A549 (cell line): ENCODE measurements around the gene NT5C. TPM values are rescaled to one million over a fixed set of nuclear protein-coding genes. Genes with fewer than 3 reads are reported as not detected.

Experiments
- ATAC-seq, 2 experiments: fragments of 200-7000 bp in 1 of 2; fragments of >200 bp in 1 of 2; cut with Nextera tagmentation in 1 of 2; cut with Tn5 transposase in 1 of 2; 3 replicates each; pipeline versions ENCODE4 v1.8.0 to v1.9.1; 2018 to 2020; ENCODE audit warnings: mild to moderate bottlenecking in 1 of 2, moderate library complexity in 1 of 2
- CTCF ChIA-PET: fragments of 300-600 bp; sonication (Branson Sonifier 250); formaldehyde crosslinking; extraction: SDS; loops from one replicate; lab custom pipeline; 2021; ENCODE audit warnings: antibody characterized with exemption, inconsistent platforms; lab: Yijun Ruan, JAX
- POLR2A ChIA-PET: fragments of 350-600 bp; formaldehyde crosslinking; extraction: SDS; loops from one replicate; lab custom pipeline; 2021; ENCODE audit warnings: antibody characterized with exemption, inconsistent platforms; lab: Yijun Ruan, JAX
- DNase-seq, 2 experiments: peaks; one replicate each; pipeline versions ENCODE4 v3.0.0 to v3.0.0-alpha.2; 2011 to 2016; ENCODE audit warnings: low read depth in 1 of 2, low spot score in 1 of 2
- FAIRE-seq: peaks from 2 replicates; lab custom pipeline; 2011; peaks lifted over from hg19 to GRCh38; lab: Jason Lieb, UNC
- H3K27ac ChIP-seq, 2 experiments: fragments of >200 bp; sonication (Bioruptor Twin); formaldehyde crosslinking; 3 replicates each; pipeline ENCODE4 v1.5.1; 2016 to 2017
- H3K4me1 ChIP-seq: fragments of >200 bp; sonication (Bioruptor Twin); formaldehyde crosslinking; 3 replicates; pipeline ENCODE4 v1.6.1; 2016
- H3K4me2 ChIP-seq: fragments of >200 bp; sonication (Bioruptor Twin); formaldehyde crosslinking; 3 replicates; pipeline ENCODE4 v1.6.1; 2016
- H3K4me3 ChIP-seq: fragments of >200 bp; sonication (Bioruptor Twin); formaldehyde crosslinking; 3 replicates; pipeline ENCODE4 v1.5.1; 2016
- H3K9me3 ChIP-seq: fragments of >200 bp; sonication (Bioruptor Twin); formaldehyde crosslinking; 3 replicates; pipeline ENCODE4 v1.6.1; 2016
- BHLHE40 ChIP-seq: IDR thresholded peaks from 2 replicates; pipeline ENCODE4 v1.6.1; 2012; ENCODE audit warnings: low read depth, low read length, inconsistent platforms
- CHD2 ChIP-seq: fragments of 150-350 bp; IDR thresholded peaks from 2 replicates; pipeline ENCODE4 v1.6.1; 2014; ENCODE audit warnings: low read length; ENCODE audit not compliant: partially characterized antibody
- CHD4 ChIP-seq: fragments of 200-600 bp; sonication (generic); IDR thresholded peaks from 2 replicates; pipeline ENCODE4 v1.6.1; 2016; ENCODE audit warnings: antibody characterized with exemption, mild to moderate bottlenecking, borderline replicate concordance
- EHF ChIP-seq: fragments of 250-450 bp; sonication (Bioruptor Pico); IDR thresholded peaks from 2 replicates; pipeline ENCODE4 v1.5.0; 2020; ENCODE audit warnings: mild to moderate bottlenecking
- EHMT2 ChIP-seq: fragments of 200-600 bp; sonication (generic); IDR thresholded peaks from 2 replicates; pipeline ENCODE4 v1.6.1; 2016; ENCODE audit warnings: antibody characterized with exemption, low read depth, mild to moderate bottlenecking, moderate library complexity
- HOXB13 ChIP-seq: fragments of 250-450 bp; sonication (Bioruptor Pico); IDR thresholded peaks from 2 replicates; pipeline ENCODE4 v1.5.0; 2020; ENCODE audit warnings: low read depth, mild to moderate bottlenecking, moderate library complexity
- KDM5A ChIP-seq: fragments of 200-600 bp; sonication (generic); IDR thresholded peaks from 2 replicates; pipeline ENCODE4 v1.6.1; 2016; ENCODE audit warnings: antibody characterized with exemption, mild to moderate bottlenecking
- MAFK ChIP-seq: fragments of 450-650 bp; IDR thresholded peaks from 2 replicates; pipeline ENCODE4 v1.6.1; 2014; ENCODE audit not compliant: partially characterized antibody
- PHF8 ChIP-seq: fragments of 200-600 bp; sonication (generic); IDR thresholded peaks from 2 replicates; pipeline ENCODE4 v1.6.1; 2016; ENCODE audit warnings: low read depth, mild to moderate bottlenecking, antibody characterized with exemption, moderate library complexity, borderline replicate concordance
- POLR2A ChIP-seq: IDR thresholded peaks from 2 replicates; pipeline ENCODE4 v1.6.1; 2012; ENCODE audit warnings: mild to moderate bottlenecking, low read length
- POLR2AphosphoS2 ChIP-seq: conservative IDR thresholded peaks from 2 replicates; pipeline ENCODE4 v1.6.1; 2012; ENCODE audit warnings: low read length, improper control_type of control experiment, inconsistent platforms
- RAD21 ChIP-seq, 2 experiments: fragments of >200 bp in 1 of 2; sonication (Bioruptor Twin) in 1 of 2; formaldehyde crosslinking in 1 of 2; IDR thresholded peaks in 1 of 2; conservative IDR thresholded peaks in 1 of 2; 2 replicates in 1 of 2; 3 replicates in 1 of 2; pipeline ENCODE4 v1.6.1; 2012 to 2018; ENCODE audit warnings: inconsistent platforms in 1 of 2
- RCOR1 ChIP-seq: fragments of 150-350 bp; IDR thresholded peaks from 2 replicates; pipeline ENCODE4 v1.6.1; 2014; ENCODE audit warnings: antibody characterized with exemption, low read length, low read depth
- RFX5 ChIP-seq: fragments of 450-650 bp; IDR thresholded peaks from 2 replicates; pipeline ENCODE4 v1.7.1; 2014; ENCODE audit warnings: antibody characterized with exemption, mild to moderate bottlenecking, moderate library complexity
- SMC3 ChIP-seq: fragments of >200 bp; sonication (Bioruptor Twin); formaldehyde crosslinking; IDR thresholded peaks from 3 replicates; pipeline ENCODE4 v1.6.1; 2018; ENCODE audit warnings: inconsistent platforms
- TP53 ChIP-seq: fragments of 250-450 bp; sonication (Bioruptor Pico); IDR thresholded peaks from 2 replicates; pipeline ENCODE4 v1.5.0; 2021; ENCODE audit warnings: mild to moderate bottlenecking, moderate library complexity
- ZC3H11A ChIP-seq: fragments of 450-650 bp; IDR thresholded peaks from 2 replicates; pipeline ENCODE4 v1.6.1; 2014; ENCODE audit warnings: antibody characterized with exemption, mild to moderate bottlenecking
- ZNF302 ChIP-seq: fragments of 250-450 bp; sonication (Bioruptor Pico); IDR thresholded peaks from 2 replicates; pipeline ENCODE4 v1.9.0; 2021; ENCODE audit warnings: inconsistent platforms, mild to moderate bottlenecking, moderate library complexity
- ZSCAN20 ChIP-seq: fragments of 250-450 bp; sonication (Bioruptor Pico); IDR thresholded peaks from 2 replicates; pipeline ENCODE4 v1.8.0; 2022; ENCODE audit warnings: mild to moderate bottlenecking, moderate library complexity
- WGBS: methylation state at CpG from one replicate; pipeline ENCODE4 v1.1.6; 2017; ENCODE audit errors: missing lambda C conversion rate; 5-methylcytosine and 5-hydroxymethylcytosine counted together
- polyA plus RNA-seq, 4 experiments: library from polyadenylated mRNA; depleted of rRNA in 3 of 4; stranded (reverse); fragments of >200 nt; fragmentation: RNase III in 1 of 4; extraction: RNeasy Plus Mini Kit Qiagen cat#74134 plus additional on column Dnase treatment in 1 of 4; gene quantifications; 2 replicates in 3 of 4; 3 replicates in 1 of 4; pipeline ENCODE4 v1.2.3, GENCODE V29; 2011 to 2017
- TF ChIP-seq, protein P1 (sequence below): fragments of 200-600 bp; sonication (generic); IDR thresholded peaks from 2 replicates; pipeline ENCODE4 v1.6.1; 2016; ENCODE audit warnings: antibody characterized with exemption, mild to moderate bottlenecking, moderate library complexity
- TF ChIP-seq, protein P2 (sequence below): IDR thresholded peaks from 2 replicates; pipeline ENCODE4 v1.6.1; 2012
- TF ChIP-seq, protein P3 (sequence below): fragments of 150-350 bp; IDR thresholded peaks from 2 replicates; pipeline ENCODE4 v1.6.1; 2014; ENCODE audit warnings: low read depth, mild to moderate bottlenecking, low read length
- TF ChIP-seq, protein P4 (sequence below): IDR thresholded peaks from 2 replicates; pipeline ENCODE4 v1.6.1; 2012; ENCODE audit warnings: low read depth, borderline replicate concordance
- TF ChIP-seq, protein P5 (sequence below): IDR thresholded peaks from 2 replicates; pipeline ENCODE4 v1.6.1; 2012
- TF ChIP-seq, protein P6 (sequence below): fragments of >200 bp; sonication (Bioruptor Twin); formaldehyde crosslinking; IDR thresholded peaks from 3 replicates; pipeline ENCODE4 v1.5.1; 2016

Gene NT5C
- polyA plus RNA-seq, 2 of the 4 experiments (the other 2 are of a cell fraction) = 73.7 to 91.4 TPM

DNA sequence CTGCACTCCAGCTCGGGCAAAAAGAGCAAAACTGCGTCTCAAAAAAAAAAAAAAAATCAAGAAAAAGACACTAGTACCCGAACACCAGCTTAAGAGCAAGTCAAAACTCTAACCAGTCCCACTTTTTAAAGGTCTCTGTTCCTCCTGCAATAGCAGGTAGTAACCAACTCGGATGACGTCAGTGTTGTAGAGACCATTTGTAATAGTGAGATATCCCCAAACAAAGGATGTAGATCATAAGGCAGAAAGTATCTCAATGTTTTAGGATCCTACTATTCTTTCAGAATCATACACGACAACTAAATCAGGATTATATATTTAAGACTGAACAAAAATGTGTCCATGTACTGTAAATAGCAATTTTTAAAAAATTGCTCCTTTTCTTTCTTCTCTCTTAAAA is 20.4 kb upstream of the NT5C start:
- ChIA-PET CTCF (interaction anchor here (0.6 to 62.2 kb wide), 7 partner anchors 11 to 377 kb away, joined by 3 to 3429 read pairs (median 8); partner anchors contain the start of genes ARMC7, ATP5PD, KCTD2 and NT5C), POLR2A (no interaction called here)
- DNase-seq (no peak), FAIRE-seq (no peak)
- peak overlapping the region; percentile 78; the same call in 2 of the 3 replicates for H3K4me3 ChIP-seq
- 43% methylated on average over 6 of the region's 6 CpGs for WGBS
- H3K9me3 ChIP-seq = no peaks in the 10 kb centered on the region
- peak overlapping the region; percentile 56 to 85; a peak in 5 of 6 replicates for H3K27ac ChIP-seq
- H3K4me1 ChIP-seq = peaks cover 59% of the 10 kb centered on the region
- TF ChIP-seq, protein P1, sequence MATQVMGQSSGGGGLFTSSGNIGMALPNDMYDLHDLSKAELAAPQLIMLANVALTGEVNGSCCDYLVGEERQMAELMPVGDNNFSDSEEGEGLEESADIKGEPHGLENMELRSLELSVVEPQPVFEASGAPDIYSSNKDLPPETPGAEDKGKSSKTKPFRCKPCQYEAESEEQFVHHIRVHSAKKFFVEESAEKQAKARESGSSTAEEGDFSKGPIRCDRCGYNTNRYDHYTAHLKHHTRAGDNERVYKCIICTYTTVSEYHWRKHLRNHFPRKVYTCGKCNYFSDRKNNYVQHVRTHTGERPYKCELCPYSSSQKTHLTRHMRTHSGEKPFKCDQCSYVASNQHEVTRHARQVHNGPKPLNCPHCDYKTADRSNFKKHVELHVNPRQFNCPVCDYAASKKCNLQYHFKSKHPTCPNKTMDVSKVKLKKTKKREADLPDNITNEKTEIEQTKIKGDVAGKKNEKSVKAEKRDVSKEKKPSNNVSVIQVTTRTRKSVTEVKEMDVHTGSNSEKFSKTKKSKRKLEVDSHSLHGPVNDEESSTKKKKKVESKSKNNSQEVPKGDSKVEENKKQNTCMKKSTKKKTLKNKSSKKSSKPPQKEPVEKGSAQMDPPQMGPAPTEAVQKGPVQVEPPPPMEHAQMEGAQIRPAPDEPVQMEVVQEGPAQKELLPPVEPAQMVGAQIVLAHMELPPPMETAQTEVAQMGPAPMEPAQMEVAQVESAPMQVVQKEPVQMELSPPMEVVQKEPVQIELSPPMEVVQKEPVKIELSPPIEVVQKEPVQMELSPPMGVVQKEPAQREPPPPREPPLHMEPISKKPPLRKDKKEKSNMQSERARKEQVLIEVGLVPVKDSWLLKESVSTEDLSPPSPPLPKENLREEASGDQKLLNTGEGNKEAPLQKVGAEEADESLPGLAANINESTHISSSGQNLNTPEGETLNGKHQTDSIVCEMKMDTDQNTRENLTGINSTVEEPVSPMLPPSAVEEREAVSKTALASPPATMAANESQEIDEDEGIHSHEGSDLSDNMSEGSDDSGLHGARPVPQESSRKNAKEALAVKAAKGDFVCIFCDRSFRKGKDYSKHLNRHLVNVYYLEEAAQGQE = no peak
- TF ChIP-seq TP53 (CRISPR knock-in tag) (no peak), EHF (no peak), ZC3H11A (no peak), POLR2AphosphoS2 (no peak), MAFK (no peak), BHLHE40 (no peak), PHF8 (no peak)
- TF ChIP-seq, protein P2, sequence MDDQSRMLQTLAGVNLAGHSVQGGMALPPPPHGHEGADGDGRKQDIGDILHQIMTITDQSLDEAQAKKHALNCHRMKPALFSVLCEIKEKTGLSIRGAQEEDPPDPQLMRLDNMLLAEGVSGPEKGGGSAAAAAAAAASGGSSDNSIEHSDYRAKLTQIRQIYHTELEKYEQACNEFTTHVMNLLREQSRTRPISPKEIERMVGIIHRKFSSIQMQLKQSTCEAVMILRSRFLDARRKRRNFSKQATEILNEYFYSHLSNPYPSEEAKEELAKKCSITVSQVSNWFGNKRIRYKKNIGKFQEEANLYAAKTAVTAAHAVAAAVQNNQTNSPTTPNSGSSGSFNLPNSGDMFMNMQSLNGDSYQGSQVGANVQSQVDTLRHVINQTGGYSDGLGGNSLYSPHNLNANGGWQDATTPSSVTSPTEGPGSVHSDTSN = no peak
- TF ChIP-seq, protein P3, sequence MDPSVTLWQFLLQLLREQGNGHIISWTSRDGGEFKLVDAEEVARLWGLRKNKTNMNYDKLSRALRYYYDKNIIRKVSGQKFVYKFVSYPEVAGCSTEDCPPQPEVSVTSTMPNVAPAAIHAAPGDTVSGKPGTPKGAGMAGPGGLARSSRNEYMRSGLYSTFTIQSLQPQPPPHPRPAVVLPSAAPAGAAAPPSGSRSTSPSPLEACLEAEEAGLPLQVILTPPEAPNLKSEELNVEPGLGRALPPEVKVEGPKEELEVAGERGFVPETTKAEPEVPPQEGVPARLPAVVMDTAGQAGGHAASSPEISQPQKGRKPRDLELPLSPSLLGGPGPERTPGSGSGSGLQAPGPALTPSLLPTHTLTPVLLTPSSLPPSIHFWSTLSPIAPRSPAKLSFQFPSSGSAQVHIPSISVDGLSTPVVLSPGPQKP = no peak
- TF ChIP-seq, protein P4, sequence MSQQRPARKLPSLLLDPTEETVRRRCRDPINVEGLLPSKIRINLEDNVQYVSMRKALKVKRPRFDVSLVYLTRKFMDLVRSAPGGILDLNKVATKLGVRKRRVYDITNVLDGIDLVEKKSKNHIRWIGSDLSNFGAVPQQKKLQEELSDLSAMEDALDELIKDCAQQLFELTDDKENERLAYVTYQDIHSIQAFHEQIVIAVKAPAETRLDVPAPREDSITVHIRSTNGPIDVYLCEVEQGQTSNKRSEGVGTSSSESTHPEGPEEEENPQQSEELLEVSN = no peak
- TF ChIP-seq, all 56 proteins: peak for 0
- H3K4me2 ChIP-seq = peak overlapping the region; percentile 89
- no peak for ATAC-seq

DNA sequence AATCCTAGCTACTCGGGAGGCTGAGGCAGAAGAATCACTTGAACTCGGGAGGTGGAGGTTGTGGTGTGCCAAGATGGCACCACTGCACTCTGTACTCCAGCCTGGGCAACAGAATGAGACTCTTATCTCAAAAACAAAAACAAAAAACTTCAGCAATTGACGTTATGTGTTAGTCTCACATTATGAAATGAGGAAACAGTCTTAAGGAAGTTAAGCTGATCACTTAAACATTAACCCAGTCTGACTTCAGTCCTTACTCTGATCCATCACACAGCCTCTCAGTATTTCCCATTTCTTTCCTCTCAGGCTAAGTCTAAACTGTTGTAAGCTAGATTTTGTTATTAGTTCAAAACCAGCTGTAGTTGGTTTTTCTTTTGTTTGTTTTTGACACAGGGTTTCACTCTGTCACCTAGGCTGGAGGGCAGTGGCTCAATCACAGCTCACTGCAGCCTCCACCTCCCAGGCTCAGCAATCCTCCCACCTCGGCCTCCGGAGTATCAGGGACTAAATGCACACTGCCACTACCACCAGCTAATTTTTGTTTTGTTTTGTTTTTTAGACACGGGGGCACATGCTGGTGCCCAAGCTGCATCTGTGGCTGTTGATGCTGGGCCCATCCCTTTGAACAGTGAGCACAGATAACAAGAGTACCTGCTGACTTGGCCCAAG is 16.5 kb upstream of the NT5C start:
- ATAC-seq (0 out of 6 replicates have a peak, but pooled peaks have one; percentile 9 to 23), DNase-seq (no peak), FAIRE-seq (no peak)
- Histone ChIP-seq H3K27ac (0 out of 6 replicates have a peak overlapping the region, but pooled peaks of 1 of the 2 experiments have one; percentile 12), H3K4me2 (peak overlapping the region; percentile 25; the same call in 2 of the 3 replicates), H3K4me3 (no peak overlapping the region), H3K9me3 (no peaks in the 10 kb centered on the region), H3K4me1 (peaks cover 49% of the 10 kb centered on the region)
- TF ChIP-seq RCOR1 (no peak), POLR2A (no peak), HOXB13 (no peak), EHF (no peak), RAD21 (conservative IDR thresholded peaks at IDR 0.05 in 1 of 2, IDR thresholded peaks at IDR 0.05 in 1 of 2) (no peak), POLR2AphosphoS2 (no peak), ZNF302 (CRISPR knock-in tag) (no peak), ZSCAN20 (CRISPR knock-in tag) (no peak), CHD4 (no peak), SMC3 (no peak), EHMT2 (no peak), KDM5A (no peak), CHD2 (no peak), RFX5 (no peak)
- TF ChIP-seq, protein P5, sequence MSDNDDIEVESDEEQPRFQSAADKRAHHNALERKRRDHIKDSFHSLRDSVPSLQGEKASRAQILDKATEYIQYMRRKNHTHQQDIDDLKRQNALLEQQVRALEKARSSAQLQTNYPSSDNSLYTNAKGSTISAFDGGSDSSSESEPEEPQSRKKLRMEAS = no peak
- TF ChIP-seq, protein P6, sequence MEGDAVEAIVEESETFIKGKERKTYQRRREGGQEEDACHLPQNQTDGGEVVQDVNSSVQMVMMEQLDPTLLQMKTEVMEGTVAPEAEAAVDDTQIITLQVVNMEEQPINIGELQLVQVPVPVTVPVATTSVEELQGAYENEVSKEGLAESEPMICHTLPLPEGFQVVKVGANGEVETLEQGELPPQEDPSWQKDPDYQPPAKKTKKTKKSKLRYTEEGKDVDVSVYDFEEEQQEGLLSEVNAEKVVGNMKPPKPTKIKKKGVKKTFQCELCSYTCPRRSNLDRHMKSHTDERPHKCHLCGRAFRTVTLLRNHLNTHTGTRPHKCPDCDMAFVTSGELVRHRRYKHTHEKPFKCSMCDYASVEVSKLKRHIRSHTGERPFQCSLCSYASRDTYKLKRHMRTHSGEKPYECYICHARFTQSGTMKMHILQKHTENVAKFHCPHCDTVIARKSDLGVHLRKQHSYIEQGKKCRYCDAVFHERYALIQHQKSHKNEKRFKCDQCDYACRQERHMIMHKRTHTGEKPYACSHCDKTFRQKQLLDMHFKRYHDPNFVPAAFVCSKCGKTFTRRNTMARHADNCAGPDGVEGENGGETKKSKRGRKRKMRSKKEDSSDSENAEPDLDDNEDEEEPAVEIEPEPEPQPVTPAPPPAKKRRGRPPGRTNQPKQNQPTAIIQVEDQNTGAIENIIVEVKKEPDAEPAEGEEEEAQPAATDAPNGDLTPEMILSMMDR = no peak
- ChIA-PET POLR2A (interaction anchor here (1.1 kb wide), 1 partner anchor 24 kb away, joined by 4 read pairs; no protein-coding TSS in a partner anchor), CTCF (interaction anchor here (0.6 to 62.2 kb wide), 10 partner anchors 8 to 186 kb away, joined by 3 to 3429 read pairs (median 5); partner anchors contain the start of genes ARMC7, ATP5PD, KCTD2 and NT5C)
- WGBS = 59% methylated on average over 6 of the region's 6 CpGs
